ENCODE data around the gene DOP1B.
A peak's percentile ranks its signal among the peaks of the same experiment; 100 is the strongest.
"Not testable (repeated sequence)": the region's sequence is repeated elsewhere in the genome, so short reads cannot be mapped to it uniquely, and the experiment has no call there.

DOP1B gene

GRCh38 chr21:36141513-36141925 is 15.1 kb upstream of the DOP1B start:
- H3K27me3 Mint-ChIP-seq (ENCODE audit: low read depth): peaks cover 32% of the 10 kb centered on the region
- H3K4me1 Mint-ChIP-seq: no peaks in the 10 kb centered on the region
- no peaks in the 10 kb centered on the region for H3K9me3 Mint-ChIP-seq
- TF ChIP-seq CTCF (IDR thresholded peaks at IDR 0.05; ENCODE audit: unreplicated experiment in 3 of 3): peak; percentile 83 to 86 (median 86)
- H3K27ac Mint-ChIP-seq: no peak overlapping the region
- H3K4me3 Mint-ChIP-seq: peak overlapping the region in 1 of 3 experiments; percentile 5
- no peaks in the 10 kb centered on the region for H3K36me3 Mint-ChIP-seq (ENCODE audit: low read depth)

- H3K27me3 Mint-ChIP-seq (ENCODE audit: low read depth); H3K4me1 Mint-ChIP-seq; H3K27ac Mint-ChIP-seq; H3K4me3 Mint-ChIP-seq; H3K9me3 Mint-ChIP-seq; H3K36me3 Mint-ChIP-seq (ENCODE audit: low read depth): not testable (repeated sequence)
Measured at GRCh38 chr21:36144233-36144632, 12.4 kb upstream of the DOP1B start.

GRCh38 chr21:36145259-36145658 is 11.4 kb upstream of the DOP1B start:
- Mint-ChIP-seq H3K27me3 (ENCODE audit: low read depth) (peaks cover 5% of the 10 kb centered on the region), H3K27ac (no peak overlapping the region), H3K9me3 (no peaks in the 10 kb centered on the region), H3K36me3 (ENCODE audit: low read depth) (no peaks in the 10 kb centered on the region), H3K4me3 (no peak overlapping the region), H3K4me1 (peaks cover 5% of the 10 kb centered on the region)
- no peak for TF ChIP-seq CTCF (IDR thresholded peaks at IDR 0.05; ENCODE audit: unreplicated experiment in 3 of 3)

GRCh38 chr21:36147911-36148310 is 8.7 kb upstream of the DOP1B start:
- Mint-ChIP-seq H3K27ac (no peak overlapping the region), H3K9me3 (no peaks in the 10 kb centered on the region), H3K27me3 (ENCODE audit: low read depth) (peaks cover 4% of the 10 kb centered on the region), H3K4me3 (no peak overlapping the region), H3K4me1 (peaks cover 8% of the 10 kb centered on the region), H3K36me3 (ENCODE audit: low read depth) (no peaks in the 10 kb centered on the region)
- no peak for TF ChIP-seq CTCF (IDR thresholded peaks at IDR 0.05; ENCODE audit: unreplicated experiment in 3 of 3)

- TF ChIP-seq CTCF (IDR thresholded peaks at IDR 0.05; ENCODE audit: unreplicated experiment in 3 of 3): no peak
- no peak overlapping the region for H3K4me3 Mint-ChIP-seq
- peaks cover 8% of the 10 kb centered on the region for H3K4me1 Mint-ChIP-seq
- H3K36me3 Mint-ChIP-seq (ENCODE audit: low read depth): no peaks in the 10 kb centered on the region
- no peaks in the 10 kb centered on the region for H3K9me3 Mint-ChIP-seq
- H3K27me3 Mint-ChIP-seq (ENCODE audit: low read depth): peaks cover 13% of the 10 kb centered on the region
- H3K27ac Mint-ChIP-seq: no peak overlapping the region
Measured at GRCh38 chr21:36148886-36149285, 7.7 kb upstream of the DOP1B start.

GRCh38 chr21:36149788-36150711 is 6.6 kb upstream of the DOP1B start:
- no peak for TF ChIP-seq CTCF (IDR thresholded peaks at IDR 0.05; ENCODE audit: unreplicated experiment in 3 of 3)
- peaks cover 8% of the 10 kb centered on the region for H3K4me1 Mint-ChIP-seq
- H3K27me3 Mint-ChIP-seq (ENCODE audit: low read depth): peaks cover 13% of the 10 kb centered on the region
- no peak overlapping the region for H3K4me3 Mint-ChIP-seq
- H3K27ac Mint-ChIP-seq: peak overlapping the region; percentile 83 to 84 (median 83)
- H3K36me3 Mint-ChIP-seq (ENCODE audit: low read depth): no peaks in the 10 kb centered on the region
- no peaks in the 10 kb centered on the region for H3K9me3 Mint-ChIP-seq
